GM10847 (cell line): ENCODE results near the gene HIPK2.

Source experiments
- POLR2A ChIP-seq: IDR thresholded peaks from 2 replicates; pipeline ENCODE4 v1.6.1; 2011; ENCODE audit not compliant: insufficient read length; ENCODE audit errors: extremely low read depth

The HIPK2 gene

GRCh38 chr7:139617074-139617473, 160.7 kb downstream of the HIPK2 start:
- no peak for TF ChIP-seq POLR2A

- no peak for TF ChIP-seq POLR2A
Observed at GRCh38 chr7:139614886-139615285, 162.9 kb downstream of the HIPK2 start.

- TF ChIP-seq POLR2A, result no peak
Observed at GRCh38 chr7:139613971-139614411, 163.8 kb downstream of the HIPK2 start.

DNA sequence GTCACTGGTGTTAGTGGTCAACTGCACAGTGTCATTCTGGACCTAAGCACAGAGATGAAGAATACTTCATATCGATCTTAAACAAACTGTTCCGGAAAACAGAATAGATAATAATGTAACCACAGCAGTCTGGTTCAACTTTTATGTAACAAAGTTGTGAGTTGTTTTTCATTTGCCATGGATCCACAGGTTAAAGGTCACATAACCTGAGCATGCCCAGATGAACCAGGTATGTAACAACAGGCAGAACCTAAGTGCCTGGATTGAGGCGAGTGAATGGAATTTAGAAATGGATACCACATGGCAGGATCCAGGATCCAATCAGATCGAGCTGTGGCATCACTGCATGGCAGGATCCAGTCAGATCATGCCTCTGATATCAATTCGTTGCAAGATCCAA, 167.2 kb downstream of the HIPK2 start:
- no peak for TF ChIP-seq POLR2A

GRCh38 chr7:139603896-139604295, 173.9 kb downstream of the HIPK2 start:
- TF ChIP-seq POLR2A, result no peak

- TF ChIP-seq POLR2A, result no peak
Observed at GRCh38 chr7:139603282-139603681, 174.5 kb downstream of the HIPK2 start.

GRCh38 chr7:139602143-139602722, 175.6 kb downstream of the HIPK2 start:
- no peak for TF ChIP-seq POLR2A

- no peak for TF ChIP-seq POLR2A
Observed at GRCh38 chr7:139601176-139601575, 176.6 kb downstream of the HIPK2 start.

DNA sequence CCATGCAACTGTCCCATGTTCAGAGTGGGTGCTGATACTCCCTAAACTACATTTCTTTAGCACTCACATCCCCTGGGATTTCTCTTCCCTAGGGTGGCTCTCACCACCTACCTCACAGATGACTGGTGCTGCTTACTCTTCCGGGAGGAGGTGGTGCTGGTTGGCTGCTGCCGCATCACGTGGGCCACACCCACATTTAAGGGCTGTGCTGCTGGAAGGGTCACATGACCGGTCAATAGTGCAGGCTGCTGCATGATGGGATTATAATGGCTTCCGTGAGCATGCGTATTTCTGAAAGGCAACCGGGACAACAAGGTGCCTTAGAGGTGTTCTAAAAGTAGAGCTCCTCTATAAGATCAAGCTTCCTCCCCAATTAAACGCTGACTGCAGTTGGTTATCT, 177.5 kb downstream of the HIPK2 start:
- TF ChIP-seq POLR2A, result no peak

DNA sequence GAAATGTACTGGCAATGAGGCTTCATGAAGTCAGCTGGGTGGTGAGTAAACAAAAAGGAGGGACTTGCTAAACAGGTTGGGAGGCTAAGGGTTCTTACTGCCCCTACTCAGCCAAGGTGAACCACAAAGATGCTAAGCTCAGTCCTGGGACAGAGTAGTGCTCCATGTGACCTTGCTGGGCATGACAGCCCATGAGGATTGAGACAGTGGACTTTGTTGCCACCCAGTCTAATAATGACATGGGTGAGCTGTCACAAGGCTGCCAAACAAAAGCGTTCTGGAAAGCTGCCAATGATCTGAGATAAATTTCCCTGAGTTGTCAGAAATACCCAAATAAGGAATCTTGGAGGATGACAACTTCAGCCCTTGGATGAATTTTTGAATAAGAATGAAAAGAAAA, 179.2 kb downstream of the HIPK2 start:
- no peak for TF ChIP-seq POLR2A

GRCh38 chr7:139597028-139597427, 180.8 kb downstream of the HIPK2 start:
- no peak for TF ChIP-seq POLR2A

GRCh38 chr7:139596626-139597025, 181.2 kb downstream of the HIPK2 start:
- TF ChIP-seq POLR2A, result no peak

GRCh38 chr7:139595806-139596205, 182.0 kb downstream of the HIPK2 start:
- TF ChIP-seq POLR2A, result no peak

- TF ChIP-seq POLR2A, result no peak
Observed at GRCh38 chr7:139594911-139595476, 182.8 kb downstream of the HIPK2 start.

DNA sequence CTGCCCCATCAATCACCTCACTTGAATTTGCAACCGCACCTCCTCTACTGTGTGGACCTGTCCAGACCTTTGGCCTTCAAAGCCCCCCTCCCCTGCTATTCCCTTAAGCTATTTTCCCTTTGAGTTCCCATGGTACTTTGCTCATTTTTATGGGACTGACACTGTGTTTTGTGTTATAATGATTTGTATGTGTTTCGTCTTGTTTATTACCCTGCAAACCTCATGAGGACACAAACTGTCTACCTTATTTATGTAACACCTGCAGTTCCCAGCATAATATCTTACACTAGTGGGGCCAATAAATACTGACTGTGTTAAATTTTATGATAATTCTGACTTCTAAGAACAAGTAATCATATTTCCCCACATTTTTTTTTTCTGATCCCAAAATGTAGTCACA, 183.7 kb downstream of the HIPK2 start:
- no peak for TF ChIP-seq POLR2A

GRCh38 chr7:139592801-139593461, 184.9 kb downstream of the HIPK2 start:
- TF ChIP-seq POLR2A, result no peak
